ENCODE data around the gene STYX.

GRCh38 chr14:52701223-52701622, 28.7 kb upstream of the STYX start:
- TF ChIP-seq CTCF (IDR thresholded peaks at IDR 0.05; ENCODE audit: low read depth, low read length), result no peak
- no peak for TF ChIP-seq EZH2phosphoT487 (IDR thresholded peaks at IDR 0.05; ENCODE audit: low read depth)

All from OCI-LY3 (cell line).